Measurements from ENCODE around the gene TRIOBP. TPM values are rescaled to one million over a fixed set of nuclear protein-coding genes. Genes with fewer than 3 reads are reported as not detected.

Gene TRIOBP
- total and polyA plus RNA-seq, 2 of the 13 experiments (the other 11 are each of a cell fraction or from before 2014, with no cell fraction given) = 6.1 to 15.4 TPM

- 0 out of 2 replicates have a peak, but pooled peaks have one; percentile 25 for TF ChIP-seq HNF1B (CRISPR knock-in tag; IDR thresholded peaks at IDR 0.05)
- TF ChIP-seq ZNF709 (CRISPR knock-in tag; IDR thresholded peaks at IDR 0.05) = peak; percentile 96
- TF ChIP-seq NCOA2 (CRISPR knock-in tag; IDR thresholded peaks at IDR 0.05) = peak; percentile 38
- TF ChIP-seq ZNF572 (CRISPR knock-in tag; IDR thresholded peaks at IDR 0.05) = peak; percentile 46; the same call in 1 of the 2 replicates
- TF ChIP-seq NR2C2 (CRISPR knock-in tag; IDR thresholded peaks at IDR 0.05; ENCODE audit: borderline replicate concordance) = 0 out of 2 replicates have a peak, but pooled peaks have one; percentile 39
- peak; percentile 75; the same call in 1 of the 2 replicates for TF ChIP-seq ZSCAN31 (CRISPR knock-in tag; IDR thresholded peaks at IDR 0.05; ENCODE audit: low read depth)
- 0 out of 2 replicates have a peak, but pooled peaks have one; percentile 34 for TF ChIP-seq ZKSCAN1 (IDR thresholded peaks at IDR 0.05; ENCODE audit: low read length)
- no peak; the same call in 1 of the 2 replicates for TF ChIP-seq ZNF7 (CRISPR knock-in tag; IDR thresholded peaks at IDR 0.05)
- TF ChIP-seq ZNF280D (CRISPR knock-in tag; IDR thresholded peaks at IDR 0.05) = no peak
- TF ChIP-seq ZNF703 (CRISPR knock-in tag; IDR thresholded peaks at IDR 0.05; ENCODE audit: borderline replicate concordance) = no peak; the same call in 1 of the 2 replicates
- TF ChIP-seq SOX13 (IDR thresholded peaks at IDR 0.05) = no peak
- peak in 1 of 2 experiments; percentile 46; a peak in 2 of 4 replicates for TF ChIP-seq SOX13 (CRISPR knock-in tag; conservative IDR thresholded peaks at IDR 0.05 in 1 of 2, IDR thresholded peaks at IDR 0.05 in 1 of 2)
- TF ChIP-seq SIN3B (IDR thresholded peaks at IDR 0.05; ENCODE audit: low read length) = no peak
- peak; percentile 64 for TF ChIP-seq KAT8 (CRISPR knock-in tag; IDR thresholded peaks at IDR 0.05)
- peak; percentile 92 for TF ChIP-seq ATF7-NPFF (CRISPR knock-in tag; IDR thresholded peaks at IDR 0.05; ENCODE audit: low read depth)
- peak; percentile 11; the same call in 1 of the 2 replicates for TF ChIP-seq SMAD3 (CRISPR knock-in tag; IDR thresholded peaks at IDR 0.05)
- TF ChIP-seq ZNF296 (CRISPR knock-in tag; conservative IDR thresholded peaks at IDR 0.05) = no peak; the same call in 1 of the 2 replicates
- 0 out of 2 replicates have a peak, but pooled peaks have one; percentile 15 for TF ChIP-seq TFAP4 (IDR thresholded peaks at IDR 0.05; ENCODE audit: borderline replicate concordance, low read depth)
- peak; percentile 88; the same call in 1 of the 2 replicates for TF ChIP-seq GLI4 (CRISPR knock-in tag; IDR thresholded peaks at IDR 0.05; ENCODE audit: borderline replicate concordance)
- peak; percentile 39; the same call in 1 of the 2 replicates for TF ChIP-seq PHF21A (CRISPR knock-in tag; IDR thresholded peaks at IDR 0.05)
- peak; percentile 52 for TF ChIP-seq ZNF781 (CRISPR knock-in tag; IDR thresholded peaks at IDR 0.05; ENCODE audit: borderline replicate concordance, not compliant biosample characterization)
- TF ChIP-seq ZNF382 (CRISPR knock-in tag; IDR thresholded peaks at IDR 0.05; ENCODE audit: borderline replicate concordance) = no peak
Measured at GRCh38 chr22:37804881-37805809, 108.3 kb downstream of the TRIOBP start (continued).
